ENCODE measurements around the gene DBX2.

GRCh38 chr12:45034861-45035265 lies 16.0 kb downstream of the DBX2 start:
- TF ChIP-seq ZNF70 (CRISPR knock-in tag; IDR thresholded peaks at IDR 0.05) (no peak), ESRRG (CRISPR knock-in tag; IDR thresholded peaks at IDR 0.05) (no peak), RARB (CRISPR knock-in tag; IDR thresholded peaks at IDR 0.05) (no peak), GLIS3 (CRISPR knock-in tag; IDR thresholded peaks at IDR 0.05) (no peak), OSR1 (CRISPR knock-in tag; IDR thresholded peaks at IDR 0.05) (no peak), PPARA (CRISPR knock-in tag; IDR thresholded peaks at IDR 0.05; ENCODE audit: borderline replicate concordance) (no peak), ZFP3 (CRISPR knock-in tag; IDR thresholded peaks at IDR 0.05) (no peak), PATZ1 (CRISPR knock-in tag; IDR thresholded peaks at IDR 0.05; ENCODE audit: borderline replicate concordance) (no peak), TCF4 (CRISPR knock-in tag; IDR thresholded peaks at IDR 0.05; ENCODE audit: borderline replicate concordance) (no peak), SNAI2 (CRISPR knock-in tag; IDR thresholded peaks at IDR 0.05) (no peak), ARNTL (CRISPR knock-in tag; IDR thresholded peaks at IDR 0.05; ENCODE audit: borderline replicate concordance, low read depth) (no peak), CSDC2 (CRISPR knock-in tag; IDR thresholded peaks at IDR 0.05) (no peak)

Measured in SK-N-SH treated with all-trans-retinoic acid at 6 μM for 48 hours (cell line).